ENCODE results near the gene TEX29.

The TEX29 gene

GRCh38 chr13:111288276-111288675, 32.2 kb upstream of the TEX29 start:
- Histone ChIP-seq H3K36me3 (peaks cover 99% of the 10 kb centered on the region), H3K9me3 (no peaks in the 10 kb centered on the region), H4K20me1 (peaks cover 85% of the 10 kb centered on the region), H3K27me3 (no peaks in the 10 kb centered on the region), H3K4me3 (no peak overlapping the region), H3K4me2 (no peak overlapping the region), H3K9ac (no peak overlapping the region), H3K27ac (no peak overlapping the region), H3K4me1 (no peaks in the 10 kb centered on the region)
- no peak for TF ChIP-seq Cebpa-rat (IDR thresholded peaks at IDR 0.05)

- H3K9ac ChIP-seq, result no peak overlapping the region
- no peak for TF ChIP-seq Cebpa-rat (IDR thresholded peaks at IDR 0.05)
- H3K4me2 ChIP-seq, result no peak overlapping the region
- H3K36me3 ChIP-seq, result peaks cover 99% of the 10 kb centered on the region
- no peak overlapping the region for H3K4me3 ChIP-seq
- no peak overlapping the region for H3K27ac ChIP-seq
- peaks cover 87% of the 10 kb centered on the region for H4K20me1 ChIP-seq
- H3K4me1 ChIP-seq, result no peaks in the 10 kb centered on the region
- H3K9me3 ChIP-seq, result no peaks in the 10 kb centered on the region
- H3K27me3 ChIP-seq, result no peaks in the 10 kb centered on the region
Measured at GRCh38 chr13:111289251-111289650, 31.2 kb upstream of the TEX29 start.

GRCh38 chr13:111291908-111292307, 28.5 kb upstream of the TEX29 start:
- no peak overlapping the region for H3K4me2 ChIP-seq
- no peaks in the 10 kb centered on the region for H3K27me3 ChIP-seq
- H4K20me1 ChIP-seq, result peaks cover 87% of the 10 kb centered on the region
- H3K27ac ChIP-seq, result no peak overlapping the region
- no peaks in the 10 kb centered on the region for H3K9me3 ChIP-seq
- no peak overlapping the region for H3K4me3 ChIP-seq
- H3K36me3 ChIP-seq, result peaks cover 92% of the 10 kb centered on the region
- no peak for TF ChIP-seq Cebpa-rat (IDR thresholded peaks at IDR 0.05)
- peaks cover 17% of the 10 kb centered on the region for H3K4me1 ChIP-seq
- H3K9ac ChIP-seq, result no peak overlapping the region

GRCh38 chr13:111292710-111293485, 27.5 kb upstream of the TEX29 start:
- Histone ChIP-seq H3K27me3 (no peaks in the 10 kb centered on the region), H3K9ac (no peak overlapping the region), H3K4me3 (no peak overlapping the region), H4K20me1 (peaks cover 84% of the 10 kb centered on the region), H3K4me1 (peaks cover 17% of the 10 kb centered on the region), H3K4me2 (no peak overlapping the region), H3K27ac (no peak overlapping the region), H3K36me3 (peaks cover 91% of the 10 kb centered on the region), H3K9me3 (no peaks in the 10 kb centered on the region)
- no peak for TF ChIP-seq Cebpa-rat (IDR thresholded peaks at IDR 0.05)

GRCh38 chr13:111295886-111296285, 24.6 kb upstream of the TEX29 start:
- no peaks in the 10 kb centered on the region for H3K27me3 ChIP-seq
- peaks cover 78% of the 10 kb centered on the region for H4K20me1 ChIP-seq
- peak overlapping the region; percentile 46 for H3K4me2 ChIP-seq
- H3K4me3 ChIP-seq, result no peak overlapping the region
- H3K4me1 ChIP-seq, result peaks cover 17% of the 10 kb centered on the region
- H3K9me3 ChIP-seq, result no peaks in the 10 kb centered on the region
- H3K27ac ChIP-seq, result no peak overlapping the region
- H3K36me3 ChIP-seq, result peaks cover 89% of the 10 kb centered on the region
- TF ChIP-seq Cebpa-rat (IDR thresholded peaks at IDR 0.05), result no peak
- no peak overlapping the region for H3K9ac ChIP-seq

- H3K4me1 ChIP-seq, result peaks cover 17% of the 10 kb centered on the region
- H3K27ac ChIP-seq, result no peak overlapping the region
- H3K4me3 ChIP-seq, result no peak overlapping the region
- H3K9ac ChIP-seq, result no peak overlapping the region
- H3K9me3 ChIP-seq, result no peaks in the 10 kb centered on the region
- peaks cover 89% of the 10 kb centered on the region for H3K36me3 ChIP-seq
- H3K27me3 ChIP-seq, result no peaks in the 10 kb centered on the region
- H4K20me1 ChIP-seq, result peaks cover 73% of the 10 kb centered on the region
- no peak for TF ChIP-seq Cebpa-rat (IDR thresholded peaks at IDR 0.05)
- peak overlapping the region; percentile 46 for H3K4me2 ChIP-seq
Measured at GRCh38 chr13:111296417-111296816, 24.0 kb upstream of the TEX29 start.

- H3K27ac ChIP-seq, result no peak overlapping the region
- H3K4me3 ChIP-seq, result no peak overlapping the region
- no peak overlapping the region for H3K4me2 ChIP-seq
- TF ChIP-seq Cebpa-rat (IDR thresholded peaks at IDR 0.05), result no peak
- H3K4me1 ChIP-seq, result peaks cover 20% of the 10 kb centered on the region
- H4K20me1 ChIP-seq, result peaks cover 60% of the 10 kb centered on the region
- H3K27me3 ChIP-seq, result no peaks in the 10 kb centered on the region
- peaks cover 89% of the 10 kb centered on the region for H3K36me3 ChIP-seq
- H3K9me3 ChIP-seq, result no peaks in the 10 kb centered on the region
- no peak overlapping the region for H3K9ac ChIP-seq
Measured at GRCh38 chr13:111298214-111298975, 22.0 kb upstream of the TEX29 start.

- TF ChIP-seq Cebpa-rat (IDR thresholded peaks at IDR 0.05), result no peak
- Histone ChIP-seq H3K4me1 (peaks cover 13% of the 10 kb centered on the region), H3K9me3 (peaks cover 14% of the 10 kb centered on the region), H3K27me3 (no peaks in the 10 kb centered on the region), H3K4me3 (no peak overlapping the region), H3K4me2 (no peak overlapping the region), H3K36me3 (peaks cover 97% of the 10 kb centered on the region), H3K9ac (no peak overlapping the region), H3K27ac (no peak overlapping the region), H4K20me1 (peaks cover 37% of the 10 kb centered on the region)
Measured at GRCh38 chr13:111302045-111302726, 18.3 kb upstream of the TEX29 start.

GRCh38 chr13:111303559-111303958, 16.9 kb upstream of the TEX29 start:
- no peak for TF ChIP-seq Cebpa-rat (IDR thresholded peaks at IDR 0.05)
- peaks cover 13% of the 10 kb centered on the region for H3K4me1 ChIP-seq
- H3K9ac ChIP-seq, result no peak overlapping the region; the same call in 1 of the 2 replicates
- H3K4me2 ChIP-seq, result peak overlapping the region; percentile 23
- H3K27me3 ChIP-seq, result no peaks in the 10 kb centered on the region
- peaks cover 26% of the 10 kb centered on the region for H4K20me1 ChIP-seq
- peaks cover 22% of the 10 kb centered on the region for H3K9me3 ChIP-seq
- H3K4me3 ChIP-seq, result no peak overlapping the region
- H3K27ac ChIP-seq, result no peak overlapping the region
- peaks cover 97% of the 10 kb centered on the region for H3K36me3 ChIP-seq

Data from BLaER1 (cell line).